NCI-H1694 treated with DMSO at 0.1 percent for 48 hours (cell line): Measurements from ENCODE around the gene SOX11.

ENCODE experiments used
- DNase-seq: peaks from one replicate; lab custom pipeline; 2025; lab: John Stamatoyannopoulos, UW

Gene SOX11

DNA sequence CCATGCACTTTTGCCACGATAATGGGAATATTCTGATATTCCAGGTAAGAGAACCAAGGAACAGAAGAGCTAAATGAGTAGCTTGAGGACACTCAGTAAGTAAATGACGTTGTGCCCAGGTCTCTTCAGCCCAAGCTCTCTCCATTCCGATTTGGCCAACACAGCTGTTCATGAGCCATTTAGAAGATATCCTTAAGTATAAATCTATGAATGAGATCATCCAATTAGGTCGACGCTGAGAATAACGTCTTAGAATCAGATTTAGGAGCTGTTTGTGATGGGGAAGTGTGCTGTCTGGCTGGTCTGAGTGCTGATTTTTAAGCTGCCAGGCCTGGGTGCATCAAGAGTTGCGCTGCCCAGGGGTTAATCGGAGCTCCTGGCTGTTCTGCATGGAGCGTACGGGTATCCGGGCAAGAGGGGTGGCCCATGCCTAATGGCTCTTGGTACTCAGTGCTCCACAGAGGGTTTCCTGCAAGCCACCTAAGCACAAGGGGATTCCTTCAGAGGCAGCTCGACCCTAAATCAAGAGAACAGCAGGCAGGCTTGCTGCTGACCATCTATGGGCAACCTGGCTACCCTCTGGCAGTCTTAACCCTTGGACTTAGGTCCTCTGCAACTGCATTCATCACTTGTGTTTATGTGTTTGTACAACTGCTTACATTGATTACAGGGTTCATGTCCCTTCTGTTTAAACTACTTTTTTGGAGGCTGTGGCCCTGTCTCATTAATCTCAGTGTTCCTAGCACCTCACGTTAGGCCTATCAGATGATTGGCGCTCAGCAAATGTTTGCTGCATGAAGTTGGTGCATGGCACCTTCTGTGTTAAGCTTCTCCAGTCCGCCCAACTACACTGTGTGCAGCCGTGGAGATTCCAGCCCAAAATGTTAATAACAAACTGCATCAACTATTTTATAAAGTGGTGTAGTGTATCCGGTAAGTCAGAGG, 31.9 kb downstream of the SOX11 start:
- no peak for DNase-seq

DNA sequence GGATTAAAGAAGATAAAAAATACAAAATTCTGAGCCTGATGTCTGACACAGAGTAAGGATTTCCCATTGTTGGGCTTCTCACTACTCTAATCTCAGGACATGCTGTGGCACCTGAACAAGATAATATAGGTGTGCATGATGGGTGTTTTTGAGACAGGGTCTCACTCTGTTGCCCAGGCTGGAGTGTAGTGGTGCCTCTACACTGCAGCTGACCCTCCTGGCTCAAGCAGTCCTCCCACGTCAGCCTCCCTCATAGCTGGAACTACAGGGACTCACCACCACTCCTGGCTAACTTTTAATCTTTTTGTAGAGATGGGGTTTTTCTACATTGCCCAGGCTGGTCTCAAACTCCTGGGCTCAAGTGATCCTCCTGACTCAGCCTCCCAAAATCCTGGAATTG, 32.9 kb downstream of the SOX11 start:
- no peak for DNase-seq

DNA sequence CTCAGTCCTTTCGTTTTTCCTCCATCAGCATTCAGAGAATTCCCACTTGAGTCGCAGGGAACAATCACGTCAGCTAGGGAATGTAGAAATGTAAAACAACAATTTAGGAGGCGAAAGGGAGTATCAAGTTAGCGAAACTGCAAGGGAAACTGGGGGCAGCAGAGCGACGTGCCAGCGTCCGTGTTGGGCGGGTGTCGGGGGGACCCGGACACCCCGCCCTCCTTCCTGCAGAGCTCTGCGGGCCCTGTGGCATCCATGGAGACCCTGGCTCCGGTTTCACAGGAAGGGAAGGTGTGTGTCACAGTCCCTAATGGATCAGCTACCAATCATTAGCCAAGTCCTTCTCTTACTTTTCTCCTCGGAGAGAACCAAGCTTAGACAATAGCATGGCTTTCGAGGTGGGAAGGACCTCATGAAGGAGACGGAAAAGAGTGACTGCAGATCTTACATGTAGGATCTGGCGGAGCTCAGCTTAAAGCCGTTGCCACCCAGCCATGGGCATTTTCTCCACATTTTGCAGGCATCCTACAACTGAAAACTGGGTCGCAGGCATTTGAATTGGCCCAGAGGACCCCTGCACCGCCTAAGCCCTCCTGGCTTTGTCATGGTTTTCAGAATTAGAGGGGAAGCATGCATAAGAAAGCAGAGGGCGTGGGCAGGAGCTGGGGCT, 33.7 kb downstream of the SOX11 start:
- no peak for DNase-seq

DNA sequence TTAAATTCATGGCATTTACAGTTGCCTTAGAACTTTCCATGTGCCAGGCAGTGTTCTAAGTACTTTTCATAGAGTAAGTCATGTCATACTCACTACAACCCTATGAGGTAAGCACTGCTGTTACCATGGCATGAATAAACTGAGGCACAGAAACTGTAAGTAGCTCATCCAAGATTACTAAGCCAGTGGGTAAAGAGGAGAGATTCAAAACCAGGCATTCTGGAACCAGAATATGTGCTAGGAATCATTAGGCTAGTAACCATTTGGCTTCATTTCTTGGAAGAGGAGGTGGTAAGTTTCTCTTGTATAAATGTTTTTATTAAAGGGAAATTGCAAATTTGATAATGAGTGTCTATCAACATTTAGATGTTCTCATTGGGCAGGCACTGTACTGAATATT, 35.1 kb downstream of the SOX11 start:
- DNase-seq, result no peak

DNA sequence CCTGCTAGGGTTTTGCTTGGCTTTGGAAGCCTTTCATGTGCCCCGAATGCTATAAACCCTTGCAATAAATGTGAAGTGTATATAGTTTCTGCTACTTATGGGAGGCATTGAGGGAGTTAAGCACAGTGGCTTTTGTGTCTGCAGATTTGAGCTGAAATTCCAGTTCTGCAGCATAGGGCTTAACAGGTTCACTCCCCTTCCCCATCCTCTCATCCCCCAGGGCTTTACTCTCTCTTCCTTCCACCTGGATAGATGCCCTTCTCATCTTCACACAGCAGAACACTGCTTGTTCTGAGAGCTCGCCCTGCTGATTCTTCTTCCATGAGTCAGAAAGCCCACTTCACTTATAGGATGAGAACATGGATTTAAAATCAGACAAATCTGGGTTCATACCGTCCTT, 37.2 kb downstream of the SOX11 start:
- no peak for DNase-seq

DNA sequence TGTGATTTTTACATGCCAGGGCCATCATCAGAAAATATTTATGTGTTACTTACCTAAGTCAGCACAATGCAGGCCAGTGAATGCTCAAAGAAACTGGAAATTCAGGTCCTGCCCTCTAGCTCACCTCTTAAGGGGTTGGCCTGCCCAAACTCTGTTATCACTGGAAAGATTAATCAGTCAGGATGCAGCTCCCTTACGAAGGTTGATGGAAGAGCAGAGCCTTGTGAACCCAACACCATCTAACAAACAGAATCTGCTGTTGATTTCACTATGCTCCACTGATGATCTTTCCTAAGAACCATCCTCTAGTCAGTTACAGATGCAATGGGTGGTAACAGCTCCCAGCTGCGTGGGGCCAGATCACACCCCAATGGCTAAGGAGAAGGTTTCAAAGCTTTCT, 38.2 kb downstream of the SOX11 start:
- no peak for DNase-seq

DNA sequence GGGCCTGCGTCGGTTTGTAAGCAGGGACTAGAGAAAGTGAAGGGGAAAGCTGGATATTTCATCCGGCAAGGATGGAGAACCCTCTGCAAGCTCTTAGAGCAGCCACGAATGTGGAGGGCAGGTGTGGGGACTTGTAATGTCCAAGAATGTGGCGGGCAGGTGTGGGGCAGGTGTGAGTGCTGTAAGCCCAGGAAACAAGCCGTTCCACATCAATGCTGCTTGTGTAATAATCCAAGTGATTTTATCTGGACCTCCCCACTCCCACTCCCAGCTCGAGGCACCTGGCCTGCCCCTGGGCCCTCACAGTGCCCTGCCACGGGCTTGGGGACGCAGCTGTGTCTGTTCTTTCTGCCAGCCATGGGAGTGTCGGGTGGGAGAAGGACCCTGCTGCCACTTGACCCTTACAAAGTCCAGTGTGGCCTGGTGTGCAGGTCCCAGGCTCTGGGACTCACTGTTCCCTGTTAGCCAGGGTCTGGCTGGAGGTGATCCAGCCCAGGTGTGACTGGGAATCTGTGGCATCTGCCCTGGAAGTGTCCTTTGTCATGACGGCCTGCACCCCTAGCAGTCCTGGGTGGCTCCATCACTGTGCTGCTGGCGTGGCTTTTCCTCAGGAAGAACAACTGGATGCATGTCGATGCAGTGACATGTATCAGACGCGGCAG, 42.8 kb downstream of the SOX11 start:
- DNase-seq, result no peak

DNA sequence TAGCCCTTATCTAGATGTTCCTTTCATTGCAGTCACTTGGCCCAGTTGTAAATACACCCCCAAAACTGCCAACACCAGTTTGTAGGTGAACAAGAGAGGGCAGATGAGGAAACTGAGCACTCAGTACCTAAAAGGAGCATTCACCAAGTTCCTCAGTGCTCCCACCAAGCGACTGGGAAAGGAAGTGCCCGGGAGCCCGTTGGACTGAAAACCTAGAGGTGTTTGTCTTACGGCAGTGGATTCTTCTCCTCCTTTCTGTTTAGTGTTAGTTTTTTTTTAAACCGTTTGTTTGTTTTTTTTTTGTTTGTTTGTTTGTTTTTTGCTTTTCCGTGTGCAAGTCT, 43.3 kb downstream of the SOX11 start:
- DNase-seq, result no peak

DNA sequence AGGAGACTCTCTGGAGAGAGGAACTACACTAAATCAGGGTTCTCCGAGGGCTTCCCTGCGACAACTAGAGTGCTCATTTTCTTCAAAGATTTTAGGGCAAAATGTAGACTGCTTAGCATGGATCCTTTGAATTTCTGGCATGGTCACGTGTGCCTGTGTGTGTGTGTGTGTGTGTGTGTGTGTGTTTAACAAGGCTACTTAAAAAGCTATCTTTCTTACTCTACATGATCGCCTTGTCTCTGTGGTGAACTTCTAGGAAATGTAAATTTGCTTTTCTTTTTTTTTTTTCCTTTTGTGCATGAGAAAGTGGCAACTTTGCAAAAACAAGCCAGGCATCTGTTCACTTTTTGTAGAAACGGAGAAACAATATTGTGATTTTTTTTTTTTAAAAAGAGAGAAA, 43.9 kb downstream of the SOX11 start:
- no peak for DNase-seq

DNA sequence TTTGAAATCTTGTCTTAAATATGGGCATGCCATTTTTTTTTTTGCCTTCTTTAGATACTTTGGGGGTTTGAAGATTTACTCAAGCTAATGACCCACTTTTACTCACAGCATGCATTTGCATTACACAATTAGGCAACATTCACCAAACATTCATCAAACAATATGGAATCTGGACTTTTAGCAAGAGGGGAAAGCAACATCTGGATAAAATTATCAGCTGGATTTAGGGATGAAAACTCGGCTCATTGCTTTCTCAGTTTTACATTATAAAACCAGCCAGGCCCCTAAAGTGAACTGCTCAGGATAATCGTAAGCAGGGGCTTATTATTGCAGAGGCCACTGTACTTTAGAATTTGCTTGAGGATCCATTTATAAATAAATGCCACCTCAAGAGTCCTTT, 44.7 kb downstream of the SOX11 start:
- no peak for DNase-seq

DNA sequence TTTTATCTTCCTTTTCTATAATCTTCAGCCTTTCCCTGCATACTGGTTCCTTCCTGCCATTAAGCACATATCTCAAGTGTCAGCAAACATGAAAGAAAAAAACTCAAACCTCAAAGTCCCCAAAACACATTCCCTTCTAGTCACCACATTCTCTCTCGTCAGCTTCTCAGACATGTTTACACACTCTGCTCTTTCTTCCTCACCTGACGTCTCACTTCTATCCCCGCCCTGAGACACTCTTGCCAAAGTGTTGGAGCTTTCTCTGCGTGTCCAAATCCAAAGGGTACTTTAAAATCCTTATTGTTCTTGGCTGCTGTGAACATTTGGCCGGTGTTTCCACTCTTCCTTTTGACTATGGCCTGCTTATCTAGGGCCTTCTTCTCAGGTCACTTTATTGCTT, 47.9 kb downstream of the SOX11 start:
- no peak for DNase-seq

DNA sequence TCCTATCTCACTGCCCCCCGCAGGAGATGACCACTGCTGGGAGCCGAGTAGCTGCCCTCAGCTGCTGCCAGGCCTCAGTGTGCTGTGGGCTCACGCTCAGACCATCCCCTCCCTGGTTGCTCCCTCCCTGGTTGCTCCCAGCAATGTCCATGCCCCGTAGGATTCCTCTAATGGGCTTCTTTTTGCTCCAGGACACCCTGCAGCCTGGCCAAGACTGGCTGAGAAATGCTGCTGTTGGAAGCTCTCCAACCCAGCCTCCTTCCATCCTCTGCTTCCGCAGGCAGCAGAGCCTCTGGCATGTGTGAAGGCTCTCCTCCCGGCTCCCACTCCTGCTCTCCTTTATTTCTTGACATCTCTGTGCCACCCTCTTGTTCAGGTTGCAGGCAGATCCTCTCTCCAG, 48.6 kb downstream of the SOX11 start:
- no peak for DNase-seq

DNA sequence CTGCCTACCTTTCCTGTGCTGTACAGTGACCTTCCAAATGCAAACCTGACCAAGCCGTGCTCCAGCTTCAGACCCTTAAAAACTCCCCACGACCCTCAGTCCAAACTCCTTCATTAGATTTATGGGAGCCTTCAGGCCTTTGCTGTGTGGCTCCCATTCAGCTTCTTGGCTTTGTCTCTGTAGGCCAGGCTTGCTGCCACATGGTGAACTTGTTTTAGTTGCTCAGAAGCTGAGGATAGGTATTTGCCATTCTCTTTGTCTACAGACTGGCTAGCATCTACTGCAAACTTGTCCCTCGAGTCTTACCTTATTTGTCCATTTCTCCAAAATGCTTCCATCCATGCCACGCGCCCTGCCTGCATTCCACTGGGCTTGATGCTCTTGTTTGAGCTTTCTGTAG, 49.1 kb downstream of the SOX11 start:
- DNase-seq, result no peak

DNA sequence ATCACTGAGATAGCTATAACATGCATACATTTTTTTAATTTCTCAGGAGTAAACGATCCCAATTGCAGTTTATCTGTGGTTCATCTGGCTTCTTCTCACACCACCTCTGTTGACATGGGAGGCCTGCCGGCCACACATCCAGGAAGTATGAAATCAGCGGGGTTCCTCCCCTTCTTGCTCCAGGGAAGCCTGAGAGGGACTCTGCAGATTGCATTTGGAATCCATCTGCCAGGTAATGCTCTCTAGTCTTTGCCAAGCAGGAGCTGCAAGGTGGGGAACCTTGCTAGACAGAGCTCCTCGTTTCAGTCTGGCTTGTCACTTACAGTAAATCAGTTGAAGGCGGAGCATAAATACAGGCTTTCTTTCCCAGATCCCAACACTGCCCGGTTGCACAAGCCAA, 49.9 kb downstream of the SOX11 start:
- no peak for DNase-seq

DNA sequence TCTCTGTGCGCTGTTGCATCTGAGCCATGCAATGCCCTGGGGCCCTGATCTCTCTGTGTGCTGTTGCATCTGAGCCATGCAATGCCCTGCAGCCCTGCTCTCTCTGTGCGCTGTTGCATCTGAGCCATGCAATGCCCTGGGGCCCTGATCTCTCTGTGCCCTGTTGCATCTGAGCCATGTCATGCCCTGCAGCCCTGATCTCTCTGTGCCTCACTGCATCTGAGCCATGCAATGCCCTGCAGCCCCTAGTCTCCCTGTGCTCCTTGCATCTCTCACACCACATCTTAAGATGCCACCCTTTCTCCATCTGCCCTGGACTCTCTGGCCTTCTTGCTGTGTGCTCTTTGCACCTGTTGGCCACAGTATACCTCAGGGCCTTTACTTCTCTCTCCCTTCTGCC, 56.2 kb downstream of the SOX11 start:
- no peak for DNase-seq

DNA sequence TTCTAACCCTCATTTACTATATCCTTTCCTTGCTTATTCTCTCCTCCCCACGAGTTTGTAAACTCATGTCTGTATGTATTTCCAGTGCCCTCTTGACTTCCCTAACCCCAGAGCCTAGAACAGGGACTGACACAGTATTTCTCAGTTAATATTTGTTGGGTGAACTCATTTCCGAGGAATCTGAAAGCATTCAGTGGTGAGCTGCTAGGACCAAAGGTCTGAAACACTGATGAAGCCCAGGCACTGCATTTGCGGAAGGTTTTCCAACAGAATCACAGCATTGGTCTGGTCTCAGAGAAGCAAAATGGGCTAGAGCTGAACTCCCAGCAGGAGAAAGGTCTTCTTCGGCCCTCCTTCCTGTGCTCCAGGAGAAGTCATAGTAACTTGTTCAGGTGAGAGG, 56.8 kb downstream of the SOX11 start:
- DNase-seq, result no peak

DNA sequence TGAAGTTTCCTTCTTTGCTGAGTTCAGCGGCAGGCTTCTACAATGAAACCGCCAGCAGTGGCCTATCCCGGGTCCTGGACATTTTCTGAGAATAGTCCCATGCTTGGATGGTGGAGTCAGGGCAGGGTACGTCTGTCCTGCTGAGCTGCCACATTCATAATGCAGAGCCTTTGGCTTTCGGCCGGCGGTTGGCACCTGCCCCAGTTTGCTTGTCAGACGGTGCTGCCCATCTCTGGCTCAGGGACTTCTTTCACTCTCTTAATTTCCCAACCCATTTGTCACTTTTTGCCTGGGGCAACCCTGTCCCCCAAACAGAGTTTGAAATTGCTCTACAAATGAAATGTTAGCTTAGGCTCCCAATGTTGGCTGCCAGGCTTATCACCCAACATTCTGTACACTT, 57.2 kb downstream of the SOX11 start:
- no peak for DNase-seq
